ENCODE results near the gene NFE2L3.

The NFE2L3 gene

GRCh38 chr7:26201247-26202018 is 49.4 kb downstream of the NFE2L3 start, which contains the start of gene CBX3:
Gene CBX3, plus strand, starts transcription at chr7:26201745. Its CDS starts 1,254 bp downstream, at chr7:26202999.
- peak; percentile 85 to 87 for DNase-seq

DNA sequence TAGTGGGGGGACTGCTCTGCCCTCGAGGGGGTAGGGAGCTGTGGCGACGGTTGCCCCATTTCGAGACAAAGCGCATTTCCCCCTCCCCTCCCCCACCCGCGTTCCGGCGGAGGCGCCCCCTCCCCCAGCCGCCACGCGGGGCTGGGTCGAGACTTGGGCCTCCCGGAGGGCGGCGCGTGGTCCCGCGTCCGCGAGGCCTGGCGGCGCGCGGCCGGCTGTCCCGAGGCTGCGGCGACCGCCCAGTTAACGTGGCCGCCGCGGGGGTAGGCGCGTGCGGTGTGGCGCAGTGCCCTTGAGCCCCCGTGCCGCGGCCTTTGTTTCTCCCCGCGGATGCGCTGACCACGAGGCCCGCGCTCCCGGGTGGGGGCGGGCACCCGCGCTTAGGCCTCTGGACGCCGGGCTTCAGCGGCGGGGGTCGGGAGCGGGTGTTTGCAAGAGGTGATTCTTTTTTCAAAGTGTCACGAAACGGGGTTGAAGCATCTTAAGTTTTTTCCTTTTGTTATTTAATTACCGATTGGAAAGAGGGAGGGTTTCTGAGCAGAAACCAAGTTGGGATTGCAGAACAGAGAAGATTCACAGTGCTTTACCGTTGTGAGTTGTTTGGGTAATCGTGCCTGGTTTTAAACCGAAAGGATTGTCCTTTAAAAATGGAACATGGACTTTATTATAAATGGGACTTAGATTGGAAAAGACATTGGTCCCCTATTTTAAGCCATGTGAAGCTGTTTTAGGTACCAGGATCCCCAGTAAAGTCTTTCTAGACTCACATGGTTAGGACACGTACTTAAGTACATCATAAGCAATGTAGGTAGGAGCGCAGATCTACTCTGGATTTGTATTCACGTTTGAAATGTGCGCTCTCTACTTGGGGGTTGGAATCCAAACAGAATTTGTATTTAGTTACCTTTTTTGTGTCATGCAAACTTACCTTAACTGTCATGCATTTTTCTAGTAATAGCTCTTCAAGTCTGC is 50.3 kb downstream of the NFE2L3 start:
- DNase-seq, result no peak

DNA sequence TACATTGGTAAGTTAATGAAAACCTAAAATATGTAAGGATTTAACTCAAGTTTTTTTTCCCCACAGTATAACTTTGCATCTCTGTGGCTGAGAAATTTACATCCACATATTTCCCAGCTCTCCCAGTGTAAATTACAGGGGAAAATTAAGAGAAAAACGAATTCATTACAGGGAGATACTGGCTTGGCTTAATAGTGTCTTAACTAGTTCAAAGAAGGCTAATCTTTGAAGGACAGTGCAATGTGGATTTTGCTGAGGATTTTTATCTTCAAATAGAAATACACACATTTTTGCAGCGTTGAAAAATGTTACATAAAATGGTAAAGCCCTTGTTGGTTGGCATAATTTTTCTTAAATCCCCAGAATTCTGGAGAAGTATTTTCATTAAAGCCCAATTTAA is 51.0 kb downstream of the NFE2L3 start:
- DNase-seq, result no peak

GRCh38 chr7:26208040-26208439 is 56.0 kb downstream of the NFE2L3 start:
- no peak for DNase-seq

DNA sequence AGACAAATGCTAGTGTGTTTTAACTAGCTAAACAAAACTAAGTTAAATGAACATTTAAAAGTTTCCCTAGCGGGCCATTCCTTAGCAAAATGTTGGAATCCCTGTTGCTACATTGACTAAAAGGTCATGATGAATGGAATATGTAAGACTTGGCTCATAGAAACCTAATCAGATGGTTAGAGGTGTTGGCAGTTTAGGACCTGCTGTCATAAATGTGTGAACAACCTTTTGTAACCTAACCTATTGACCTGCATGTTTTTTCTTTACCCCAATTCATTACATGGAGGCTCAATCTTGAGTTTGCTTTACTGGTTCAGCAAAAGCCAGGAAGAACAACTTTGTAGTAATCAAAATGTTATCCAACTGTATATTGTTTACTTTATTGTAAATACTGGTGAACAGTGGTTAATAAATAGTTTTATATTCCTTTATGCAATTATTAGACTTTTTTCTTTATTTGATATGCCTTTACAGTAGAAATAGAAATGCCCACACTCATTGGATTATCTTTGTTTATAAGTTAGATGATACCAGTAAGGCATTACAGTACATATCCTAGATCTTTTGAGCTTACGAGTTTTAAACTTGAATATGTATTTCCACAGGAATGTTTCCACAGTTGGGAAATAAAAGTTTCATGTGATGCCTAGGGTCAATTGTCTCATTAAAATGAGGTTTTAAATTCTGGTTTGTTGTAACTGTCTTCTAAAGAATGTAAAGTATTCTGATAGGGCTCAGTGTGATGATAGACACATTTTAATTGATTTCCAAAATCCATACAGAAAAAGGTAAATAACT is 61.1 kb downstream of the NFE2L3 start:
- DNase-seq, result no peak

- no peak for DNase-seq
These were observed 62.0 kb downstream of the NFE2L3 start for GRCh38 chr7:26213807-26214515.

GRCh38 chr7:26216049-26216448 is 64.1 kb downstream of the NFE2L3 start:
- no peak for DNase-seq

GRCh38 chr7:26224359-26224758 is 72.4 kb downstream of the NFE2L3 start:
- no peak for DNase-seq

DNA sequence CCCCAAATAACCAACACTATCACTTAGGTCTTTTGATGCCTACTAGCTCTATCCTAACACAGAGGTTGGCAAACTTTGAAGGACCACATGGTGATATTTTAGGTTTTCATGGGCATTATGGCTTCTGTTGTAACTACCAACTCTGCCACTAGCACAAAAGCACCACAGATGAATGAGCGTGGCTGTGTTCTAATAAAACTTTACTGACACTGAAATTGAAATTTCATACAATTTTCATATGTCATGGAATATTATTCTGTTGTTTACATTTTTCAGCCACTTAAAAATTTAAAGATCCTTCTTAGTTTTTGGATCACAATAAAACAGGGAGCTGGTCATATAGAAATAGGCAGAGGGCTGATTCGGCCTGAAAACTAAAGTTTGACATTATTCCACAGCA is 76.0 kb downstream of the NFE2L3 start:
- no peak for DNase-seq

- no peak for DNase-seq
These were observed 82.0 kb downstream of the NFE2L3 start for GRCh38 chr7:26233902-26234511.

Data from NCI-H1930 (cell line).